ENCODE measurements around the gene DPYD. TPM values are rescaled to one million over a fixed set of nuclear protein-coding genes. Genes with fewer than 3 reads are reported as not detected.

Gene DPYD
- polyA plus RNA-seq, 1 donor, result 32.5 TPM

DNA sequence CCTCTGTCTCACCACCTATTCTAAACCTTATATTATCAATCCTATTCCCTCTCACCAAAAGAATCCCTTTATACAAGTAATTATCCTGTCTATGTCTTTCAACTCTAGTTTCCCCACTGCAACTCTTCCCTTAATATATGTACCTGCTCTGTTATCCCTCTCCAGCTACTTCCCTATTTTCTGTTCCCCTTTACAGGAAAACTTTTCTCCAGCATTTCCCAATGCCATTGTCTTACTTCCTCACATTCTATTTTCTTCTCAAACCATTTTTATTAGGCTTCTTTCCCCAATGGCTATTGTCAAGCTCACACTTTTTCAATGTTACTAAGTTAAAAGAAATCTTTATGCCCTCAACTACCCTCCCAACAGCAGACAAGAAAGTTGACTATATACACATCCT is 11.6 kb downstream of the DPYD start:
- DNase-seq, result no peak
- H3K9me3 ChIP-seq (ENCODE audit: control insufficient read depth, low read depth, low read length), result no peaks in the 10 kb centered on the region
- no peaks in the 10 kb centered on the region for H3K4me1 ChIP-seq (ENCODE audit: control insufficient read depth, insufficient read depth, low read length)
- no peaks in the 10 kb centered on the region for H3K27me3 ChIP-seq (ENCODE audit: control insufficient read depth, insufficient read depth, low read length)
- no peaks in the 10 kb centered on the region for H3K36me3 ChIP-seq (ENCODE audit: control insufficient read depth, insufficient read depth, low read length)
- H3K4me3 ChIP-seq (ENCODE audit: low read length), result no peak overlapping the region
- H3K27ac ChIP-seq (ENCODE audit: low read length), result no peak overlapping the region

DNA sequence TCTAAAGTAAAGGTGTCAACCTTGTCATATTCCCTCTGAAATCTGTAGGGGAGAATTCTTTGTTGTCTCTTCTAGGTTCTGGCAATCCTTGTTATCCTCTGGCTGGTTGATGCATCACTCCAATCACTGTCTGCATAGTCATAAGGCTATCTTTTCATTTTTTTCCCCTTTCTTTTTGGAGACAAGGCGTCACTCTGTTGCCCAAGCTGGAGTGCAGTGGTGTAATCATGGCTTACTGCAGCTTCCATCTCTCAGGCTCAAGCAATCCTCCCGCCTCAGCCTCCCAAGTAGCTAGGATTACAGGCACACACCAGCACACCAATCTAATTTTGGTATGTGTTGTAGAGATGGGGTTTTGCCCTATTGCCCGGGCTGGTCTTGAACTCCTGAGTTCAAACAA is 12.9 kb downstream of the DPYD start:
- Histone ChIP-seq H3K4me3 (ENCODE audit: low read length) (no peak overlapping the region), H3K27me3 (ENCODE audit: control insufficient read depth, insufficient read depth, low read length) (no peaks in the 10 kb centered on the region), H3K4me1 (ENCODE audit: control insufficient read depth, insufficient read depth, low read length) (no peaks in the 10 kb centered on the region), H3K9me3 (ENCODE audit: control insufficient read depth, low read depth, low read length) (no peaks in the 10 kb centered on the region), H3K36me3 (ENCODE audit: control insufficient read depth, insufficient read depth, low read length) (no peaks in the 10 kb centered on the region), H3K27ac (ENCODE audit: low read length) (no peak overlapping the region)
- no peak for DNase-seq
- no CpG with 5 or more reads among the region's 3 CpGs for WGBS (ENCODE audit: insufficient coverage, low lambda C conversion rate)

DNA sequence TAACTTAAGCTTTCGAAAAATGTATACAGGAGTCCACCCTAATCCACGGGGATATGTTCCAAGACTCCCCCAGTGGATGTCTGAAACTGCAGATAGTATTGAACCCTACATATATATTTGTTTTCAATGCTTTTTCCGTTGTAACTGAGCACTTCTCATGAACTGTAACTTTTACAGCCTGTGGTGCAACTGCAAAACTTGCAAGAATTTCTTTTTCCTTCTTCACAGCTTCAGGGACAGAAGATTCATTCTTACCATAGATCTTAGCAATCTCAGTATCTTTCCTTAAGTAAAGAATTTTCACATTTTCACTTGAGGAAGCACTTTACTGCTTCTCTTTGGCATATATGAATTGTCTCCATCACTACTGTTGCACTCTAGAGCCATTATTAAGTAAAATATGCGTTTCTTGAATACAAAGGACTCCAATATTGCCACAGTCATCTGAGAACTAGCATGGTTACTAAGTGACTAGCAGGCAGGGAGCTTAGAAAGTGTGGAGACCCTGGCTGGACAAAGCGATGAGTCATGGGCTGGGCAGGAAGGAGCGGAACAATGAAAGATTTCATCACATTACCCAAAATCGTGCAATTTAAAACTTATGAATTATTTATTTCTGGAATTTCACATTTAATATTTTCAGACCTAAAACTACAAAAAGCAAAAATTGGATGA is 14.1 kb downstream of the DPYD start:
- Histone ChIP-seq H3K9me3 (ENCODE audit: control insufficient read depth, low read depth, low read length) (no peaks in the 10 kb centered on the region), H3K27ac (ENCODE audit: low read length) (no peak overlapping the region), H3K27me3 (ENCODE audit: control insufficient read depth, insufficient read depth, low read length) (no peaks in the 10 kb centered on the region), H3K4me3 (ENCODE audit: low read length) (no peak overlapping the region), H3K36me3 (ENCODE audit: control insufficient read depth, insufficient read depth, low read length) (no peaks in the 10 kb centered on the region), H3K4me1 (ENCODE audit: control insufficient read depth, insufficient read depth, low read length) (no peaks in the 10 kb centered on the region)
- DNase-seq, result no peak
- 83% methylated on average over 1 of the region's 7 CpGs for WGBS (ENCODE audit: insufficient coverage, low lambda C conversion rate)

DNA sequence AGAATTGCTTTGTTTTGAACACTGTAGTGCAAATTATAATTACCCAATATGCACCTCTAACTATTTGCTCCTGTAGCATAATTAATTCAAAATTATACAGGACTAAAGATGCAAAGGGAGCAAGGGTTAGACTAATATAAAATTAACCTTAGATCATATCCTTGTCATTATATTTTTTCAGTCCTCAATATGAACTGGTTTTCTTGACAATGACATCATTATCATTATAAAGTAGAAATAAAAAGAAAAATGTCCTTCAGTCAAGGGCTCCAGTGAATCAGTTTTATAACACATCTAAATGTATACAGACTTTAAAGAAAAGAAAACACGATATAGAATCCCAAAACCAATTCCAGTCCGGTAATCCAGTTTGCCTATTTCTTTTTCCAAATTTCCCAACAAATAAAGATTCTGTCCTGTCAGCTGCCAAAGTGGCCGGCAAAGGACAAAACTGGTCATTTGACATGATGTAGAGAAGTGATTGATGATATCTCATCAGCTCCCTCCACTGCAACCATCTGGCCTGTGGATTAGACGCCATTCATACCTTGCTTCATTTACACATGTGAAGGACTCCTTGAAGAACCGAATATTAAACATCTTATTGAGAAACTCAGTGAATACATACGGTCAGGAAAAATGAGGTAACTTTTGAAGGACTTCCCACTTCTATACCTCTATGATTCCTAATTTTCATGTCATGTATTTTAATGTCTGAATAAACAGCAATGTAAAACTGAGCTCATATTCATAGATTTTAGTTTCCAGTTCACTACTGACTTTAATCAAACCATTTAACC is 15.5 kb downstream of the DPYD start:
- 60% methylated on average over 1 of the region's 6 CpGs for WGBS (ENCODE audit: insufficient coverage, low lambda C conversion rate)
- Histone ChIP-seq H3K27me3 (ENCODE audit: control insufficient read depth, insufficient read depth, low read length) (no peaks in the 10 kb centered on the region), H3K4me3 (ENCODE audit: low read length) (no peak overlapping the region), H3K4me1 (ENCODE audit: control insufficient read depth, insufficient read depth, low read length) (no peaks in the 10 kb centered on the region), H3K27ac (ENCODE audit: low read length) (no peak overlapping the region), H3K36me3 (ENCODE audit: control insufficient read depth, insufficient read depth, low read length) (no peaks in the 10 kb centered on the region), H3K9me3 (ENCODE audit: control insufficient read depth, low read depth, low read length) (no peaks in the 10 kb centered on the region)
- DNase-seq, result no peak

DNA sequence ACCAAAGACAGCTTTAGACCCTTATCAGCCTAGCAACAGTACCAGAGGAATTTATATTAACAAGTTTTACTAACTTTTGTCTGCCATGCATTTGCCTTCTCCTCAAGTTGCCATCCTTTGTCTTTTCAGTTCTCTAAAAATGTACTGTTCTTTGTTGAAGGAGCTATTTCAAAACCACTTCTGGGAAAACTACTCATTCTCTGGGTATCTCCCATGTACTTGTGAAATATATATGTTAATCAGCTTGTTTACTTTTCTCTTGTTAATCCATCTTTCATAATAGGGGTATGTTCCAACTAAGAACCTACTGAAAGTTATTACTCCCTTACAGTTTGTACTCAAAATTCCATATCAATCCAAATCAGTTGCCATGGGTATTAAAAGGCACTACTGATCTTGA is 16.3 kb downstream of the DPYD start:
- no peaks in the 10 kb centered on the region for H3K36me3 ChIP-seq (ENCODE audit: control insufficient read depth, insufficient read depth, low read length)
- H3K4me1 ChIP-seq (ENCODE audit: control insufficient read depth, insufficient read depth, low read length), result no peaks in the 10 kb centered on the region
- H3K27me3 ChIP-seq (ENCODE audit: control insufficient read depth, insufficient read depth, low read length), result no peaks in the 10 kb centered on the region
- H3K9me3 ChIP-seq (ENCODE audit: control insufficient read depth, low read depth, low read length), result no peaks in the 10 kb centered on the region
- no peak overlapping the region for H3K4me3 ChIP-seq (ENCODE audit: low read length)
- H3K27ac ChIP-seq (ENCODE audit: low read length), result no peak overlapping the region
- DNase-seq, result no peak

DNA sequence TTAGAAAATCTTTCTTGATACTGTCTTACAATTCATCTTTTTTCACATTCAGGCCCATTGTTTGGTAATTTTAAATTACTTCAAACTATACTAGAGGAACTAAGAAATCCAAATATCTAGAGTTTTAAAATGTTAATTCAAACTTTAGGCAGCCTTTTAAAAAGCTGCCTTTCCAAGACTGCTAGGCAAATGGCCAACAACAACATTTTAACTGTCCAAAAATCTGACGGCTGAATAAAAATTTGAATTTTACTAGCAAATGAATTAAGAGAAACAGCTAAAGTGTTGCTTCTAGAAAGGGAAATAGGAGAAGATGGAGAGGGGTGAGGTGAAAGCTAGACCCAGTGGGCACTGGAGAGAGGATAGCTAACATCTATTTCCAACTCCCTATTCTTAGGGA is 17.2 kb downstream of the DPYD start:
- no CpG with 5 or more reads among the region's 1 CpG for WGBS (ENCODE audit: insufficient coverage, low lambda C conversion rate)
- no peaks in the 10 kb centered on the region for H3K4me1 ChIP-seq (ENCODE audit: control insufficient read depth, insufficient read depth, low read length)
- no peaks in the 10 kb centered on the region for H3K9me3 ChIP-seq (ENCODE audit: control insufficient read depth, low read depth, low read length)
- DNase-seq, result no peak
- no peak overlapping the region for H3K4me3 ChIP-seq (ENCODE audit: low read length)
- H3K27me3 ChIP-seq (ENCODE audit: control insufficient read depth, insufficient read depth, low read length), result no peaks in the 10 kb centered on the region
- no peaks in the 10 kb centered on the region for H3K36me3 ChIP-seq (ENCODE audit: control insufficient read depth, insufficient read depth, low read length)
- H3K27ac ChIP-seq (ENCODE audit: low read length), result no peak overlapping the region

DNA sequence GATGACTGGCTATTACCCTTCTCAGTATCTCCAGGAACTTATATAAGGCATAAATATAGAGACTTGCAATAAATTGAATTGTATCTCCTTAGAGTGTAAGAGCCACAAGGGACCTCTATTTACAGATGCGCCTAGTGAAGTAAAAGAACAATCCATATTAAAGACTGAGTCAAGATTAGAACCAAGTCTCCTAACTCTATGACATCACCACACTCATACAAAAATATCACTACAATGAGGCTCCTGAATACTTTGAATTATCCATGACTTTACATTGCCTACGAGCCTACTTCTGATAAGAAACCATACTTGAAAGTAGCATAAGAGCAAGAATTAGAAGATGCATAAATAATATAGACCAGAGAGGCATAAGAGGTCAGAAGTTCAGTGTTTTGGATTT is 18.8 kb downstream of the DPYD start:
- WGBS (ENCODE audit: insufficient coverage, low lambda C conversion rate), result 100% methylated on average over 1 of the region's 2 CpGs
- Histone ChIP-seq H3K36me3 (ENCODE audit: control insufficient read depth, insufficient read depth, low read length) (no peaks in the 10 kb centered on the region), H3K4me1 (ENCODE audit: control insufficient read depth, insufficient read depth, low read length) (no peaks in the 10 kb centered on the region), H3K27me3 (ENCODE audit: control insufficient read depth, insufficient read depth, low read length) (no peaks in the 10 kb centered on the region), H3K9me3 (ENCODE audit: control insufficient read depth, low read depth, low read length) (no peaks in the 10 kb centered on the region), H3K27ac (ENCODE audit: low read length) (no peak overlapping the region), H3K4me3 (ENCODE audit: low read length) (no peak overlapping the region)
- no peak for DNase-seq

DNA sequence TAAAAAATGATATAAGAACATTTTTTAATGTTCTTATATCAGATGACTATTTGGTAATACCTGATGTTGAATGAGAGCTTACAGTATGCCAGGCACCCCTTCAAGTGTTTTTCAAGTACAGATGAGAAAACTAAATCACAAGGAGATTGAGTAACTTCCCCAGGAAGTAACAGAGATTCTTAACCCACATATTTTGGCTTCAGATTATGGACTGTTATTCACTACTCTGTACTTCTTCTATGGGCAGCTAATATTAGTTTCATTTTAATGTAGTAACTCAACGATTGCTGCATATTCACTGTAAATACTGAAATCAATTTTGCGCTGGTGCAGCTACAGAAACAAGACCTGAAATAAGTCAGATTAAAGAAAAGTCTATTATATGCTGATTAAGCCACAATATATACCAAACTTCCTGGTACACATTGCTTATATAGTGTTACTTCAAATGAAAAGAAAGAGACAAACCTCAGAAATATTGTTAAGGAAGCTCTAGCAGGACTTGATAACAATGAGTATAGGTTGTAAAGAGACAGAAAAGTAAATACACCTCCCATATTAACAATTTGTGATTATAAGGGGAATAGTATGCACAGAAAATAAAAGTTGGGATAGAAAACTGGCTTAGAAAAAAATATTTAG is 19.7 kb downstream of the DPYD start:
- no peak for DNase-seq
- Histone ChIP-seq H3K27me3 (ENCODE audit: control insufficient read depth, insufficient read depth, low read length) (no peaks in the 10 kb centered on the region), H3K4me3 (ENCODE audit: low read length) (no peak overlapping the region), H3K36me3 (ENCODE audit: control insufficient read depth, insufficient read depth, low read length) (no peaks in the 10 kb centered on the region), H3K27ac (ENCODE audit: low read length) (no peak overlapping the region), H3K4me1 (ENCODE audit: control insufficient read depth, insufficient read depth, low read length) (no peaks in the 10 kb centered on the region), H3K9me3 (ENCODE audit: control insufficient read depth, low read depth, low read length) (no peaks in the 10 kb centered on the region)
- WGBS (ENCODE audit: insufficient coverage, low lambda C conversion rate), result 100% methylated on average over 1 of the region's 2 CpGs

DNA sequence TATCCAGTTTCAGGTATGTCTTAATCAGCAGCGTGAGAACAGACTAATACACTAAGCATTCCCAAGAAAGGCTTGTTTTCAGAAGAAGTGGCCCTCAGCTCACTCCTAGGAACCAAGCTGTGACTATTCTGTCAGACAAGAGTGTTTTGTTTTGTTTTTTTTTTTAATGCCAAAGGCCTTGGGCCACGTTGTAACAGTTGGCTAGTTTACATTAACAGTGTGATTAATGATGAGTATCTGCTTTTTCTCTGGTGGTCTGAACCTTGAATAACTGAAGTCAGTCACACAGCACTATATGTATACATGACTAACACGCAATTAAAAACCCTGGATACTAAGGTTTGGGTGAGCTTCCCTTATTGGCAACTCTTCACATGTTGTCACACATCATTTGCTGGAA is 21.9 kb downstream of the DPYD start:
- 80% methylated on average over 1 of the region's 3 CpGs for WGBS (ENCODE audit: insufficient coverage, low lambda C conversion rate)
- H3K9me3 ChIP-seq (ENCODE audit: control insufficient read depth, low read depth, low read length), result no peaks in the 10 kb centered on the region
- no peak overlapping the region for H3K4me3 ChIP-seq (ENCODE audit: low read length)
- H3K27ac ChIP-seq (ENCODE audit: low read length), result no peak overlapping the region
- no peaks in the 10 kb centered on the region for H3K27me3 ChIP-seq (ENCODE audit: control insufficient read depth, insufficient read depth, low read length)
- no peaks in the 10 kb centered on the region for H3K4me1 ChIP-seq (ENCODE audit: control insufficient read depth, insufficient read depth, low read length)
- H3K36me3 ChIP-seq (ENCODE audit: control insufficient read depth, insufficient read depth, low read length), result no peaks in the 10 kb centered on the region
- DNase-seq, result no peak

DNA sequence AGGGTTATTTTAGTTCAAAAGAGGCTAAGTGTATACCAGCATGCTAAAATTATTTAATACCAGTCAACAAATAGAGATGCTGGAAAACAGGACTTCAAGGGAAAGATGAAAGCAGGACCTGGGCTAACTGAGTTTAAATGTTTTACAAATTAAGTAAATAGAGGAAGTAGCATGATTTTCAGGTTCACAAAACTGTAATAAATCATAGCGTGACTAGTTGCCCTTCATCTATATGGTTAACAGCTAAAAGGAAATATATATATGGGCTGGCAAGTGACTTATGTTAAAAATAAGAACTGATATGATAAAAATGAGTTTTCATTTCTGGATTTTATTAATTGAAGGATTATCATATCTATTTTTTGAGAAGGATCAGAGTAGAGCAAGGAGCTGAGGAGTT is 25.6 kb downstream of the DPYD start:
- no peak for DNase-seq
- WGBS (ENCODE audit: insufficient coverage, low lambda C conversion rate), result 100% methylated on average over 1 of the region's 1 CpG

DNA sequence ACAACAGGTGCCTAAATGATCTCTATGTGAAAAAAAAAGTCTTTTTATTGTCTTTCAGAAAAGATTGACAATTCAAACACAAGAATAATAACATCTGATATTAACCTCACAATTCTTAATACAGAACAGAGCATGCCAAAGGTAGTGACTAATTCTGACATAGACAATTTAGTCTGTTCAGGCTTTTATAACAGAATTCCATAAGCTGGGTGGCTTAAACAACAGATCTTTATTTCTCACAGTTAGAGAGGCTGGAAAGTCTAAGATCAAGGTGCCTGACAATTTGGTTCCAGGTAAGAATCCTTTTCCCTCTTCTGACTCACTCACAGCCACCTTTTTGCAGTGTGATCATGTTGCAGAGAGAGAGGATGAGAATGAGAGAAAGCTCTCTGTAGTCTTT is 27.0 kb downstream of the DPYD start:
- H3K36me3 ChIP-seq (ENCODE audit: control insufficient read depth, insufficient read depth, low read length), result no peaks in the 10 kb centered on the region
- no peak for DNase-seq
- no peaks in the 10 kb centered on the region for H3K4me1 ChIP-seq (ENCODE audit: control insufficient read depth, insufficient read depth, low read length)
- H3K27ac ChIP-seq (ENCODE audit: low read length), result no peak overlapping the region
- H3K27me3 ChIP-seq (ENCODE audit: control insufficient read depth, insufficient read depth, low read length), result no peaks in the 10 kb centered on the region
- H3K4me3 ChIP-seq (ENCODE audit: low read length), result no peak overlapping the region
- H3K9me3 ChIP-seq (ENCODE audit: control insufficient read depth, low read depth, low read length), result no peaks in the 10 kb centered on the region

More for the DNA sequence above, 25.6 kb downstream of the DPYD start:
- no peaks in the 10 kb centered on the region for H3K4me1 ChIP-seq (ENCODE audit: control insufficient read depth, insufficient read depth, low read length)
- H3K4me3 ChIP-seq (ENCODE audit: low read length), result no peak overlapping the region
- no peaks in the 10 kb centered on the region for H3K9me3 ChIP-seq (ENCODE audit: control insufficient read depth, low read depth, low read length)
- H3K27ac ChIP-seq (ENCODE audit: low read length), result no peak overlapping the region
- no peaks in the 10 kb centered on the region for H3K36me3 ChIP-seq (ENCODE audit: control insufficient read depth, insufficient read depth, low read length)
- H3K27me3 ChIP-seq (ENCODE audit: control insufficient read depth, insufficient read depth, low read length), result no peaks in the 10 kb centered on the region

Data from large intestine (tissue), 3 donors.